CD4-positive, alpha-beta memory T cell (primary cell): ENCODE results near the gene ATP11C. TPM values are rescaled to one million over a fixed set of nuclear protein-coding genes. Genes with fewer than 3 reads are reported as not detected.
"Not testable (repeated sequence)": the region's sequence is repeated elsewhere in the genome, so short reads cannot be mapped to it uniquely, and the experiment has no call there.

Experiments used
- CTCF ChIA-PET: fragments of 350-600 bp; sonication (Branson Sonifier 250); formaldehyde crosslinking; loops from one replicate; lab custom pipeline; 2021; ENCODE audit warnings: inconsistent platforms; ENCODE audit not compliant: partially characterized antibody; lab: Charles Lee
- POLR2A ChIA-PET: fragments of 350-600 bp; sonication (Branson Sonifier 250); formaldehyde crosslinking; loops from one replicate; lab custom pipeline; 2021; ENCODE audit not compliant: partially characterized antibody; lab: Charles Lee
- DNase-seq, 5 donors: peaks; one replicate each; pipeline versions ENCODE4 v3.0.0 to v3.0.0-alpha.2; 2020 to 2022; ENCODE audit warnings: mixed read lengths in 1 of 5
- H3K27ac ChIP-seq: one replicate; pipeline ENCODE4 v1.7.0; 2013; ENCODE audit warnings: low read depth, low read length
- H3K27me3 ChIP-seq: 2 replicates; pipeline ENCODE4 v1.7.0; 2013; ENCODE audit warnings: mild to moderate bottlenecking, low read length, moderate library complexity; ENCODE audit not compliant: insufficient read depth
- H3K36me3 ChIP-seq: 2 replicates; pipeline ENCODE4 v1.7.0; 2013; ENCODE audit warnings: mild to moderate bottlenecking, low read length, moderate library complexity; ENCODE audit not compliant: insufficient read depth
- H3K4me1 ChIP-seq: 2 replicates; pipeline ENCODE4 v1.7.0; 2013; ENCODE audit warnings: mild to moderate bottlenecking, low read length, moderate library complexity; ENCODE audit not compliant: insufficient read depth
- H3K4me3 ChIP-seq, 2 donors: one replicate each; pipeline ENCODE4 v1.7.0; 2013; ENCODE audit warnings: low read length in 2 of 2, mild to moderate bottlenecking in 1 of 2
- H3K9me3 ChIP-seq, 2 donors: one replicate each; pipeline ENCODE4 v1.7.0; 2013; ENCODE audit warnings: low read length in 2 of 2, control low read depth in 1 of 2; ENCODE audit not compliant: control insufficient read depth in 1 of 2
- H3K27ac Mint-ChIP-seq, 7 donors: one replicate each; pipeline ENCODE4 v1.8.0; 2020 to 2021; ENCODE audit warnings: mixed read lengths in 7 of 7, mild to moderate bottlenecking in 6 of 7, inconsistent platforms in 3 of 7, moderate library complexity in 3 of 7
- H3K27me3 Mint-ChIP-seq, 2 donors: one replicate each; pipeline ENCODE4 v1.8.0; 2020 to 2021; ENCODE audit warnings: mixed read lengths in 2 of 2
- H3K36me3 Mint-ChIP-seq, 2 donors: one replicate each; pipeline ENCODE4 v1.8.0; 2020 to 2021; ENCODE audit warnings: mixed read lengths in 2 of 2, inconsistent platforms in 1 of 2, mild to moderate bottlenecking in 1 of 2
- H3K4me1 Mint-ChIP-seq, 4 donors: one replicate each; pipeline ENCODE4 v1.8.0; 2020 to 2021; ENCODE audit warnings: mixed read lengths in 4 of 4, mild to moderate bottlenecking in 1 of 4
- H3K4me3 Mint-ChIP-seq, 8 donors: one replicate each; pipeline ENCODE4 v1.8.0; 2020 to 2021; ENCODE audit warnings: mixed read lengths in 8 of 8, mild to moderate bottlenecking in 7 of 8, moderate library complexity in 6 of 8, inconsistent platforms in 3 of 8
- H3K9me3 Mint-ChIP-seq, 8 donors: one replicate each; pipeline ENCODE4 v1.8.0; 2020 to 2021; ENCODE audit warnings: mixed read lengths in 8 of 8, mild to moderate bottlenecking in 5 of 8, inconsistent platforms in 3 of 8, moderate library complexity in 1 of 8
- intact Hi-C: fragments of 100-400 bp; cut with micrococcal nuclease; formaldehyde crosslinking; loops from one replicate; pipeline ENCODE4 v1.15.1; 2023
- polyA plus RNA-seq, 2 donors: library from polyadenylated mRNA; unstranded; fragments of 300-500 nt; fragmentation: Illumina TruSeq; gene quantifications; one replicate each; pipeline ENCODE4 v1.2.3, GENCODE V29; 2021
- total RNA-seq, 2 experiments: library from RNA; stranded (reverse); gene quantifications; one replicate each; pipeline ENCODE4 v1.2.3, GENCODE V29; 2021

Gene ATP11C
- total and polyA plus RNA-seq, 4 experiments from 2014 or later, result 3.4 to 25.6 (median 14.9) TPM

GRCh38 chrX:139844884-139845283 lies 88.0 kb downstream of the ATP11C start:
- H3K9me3 Mint-ChIP-seq, result peaks cover 0 to 1% (median 0%) of the 10 kb centered on the region in 8 donors
- no peak overlapping the region for H3K4me3 ChIP-seq
- no peak overlapping the region for H3K27ac ChIP-seq
- H3K27ac Mint-ChIP-seq, result no peak overlapping the region
- ChIA-PET POLR2A (no interaction called here), CTCF (no interaction called here)
- no peak overlapping the region for H3K4me3 Mint-ChIP-seq
- H3K27me3 ChIP-seq, result no peaks in the 10 kb centered on the region
- H3K27me3 Mint-ChIP-seq, result no peaks in the 10 kb centered on the region
- H3K4me1 Mint-ChIP-seq, result peaks cover 0 to 4% (median 1%) of the 10 kb centered on the region in 4 donors
- intact Hi-C loops, result no loop called here
- no peak for DNase-seq
- peaks cover under 1 to 5% of the 10 kb centered on the region in 2 donors for H3K36me3 Mint-ChIP-seq
- H3K4me1 ChIP-seq, result no peaks in the 10 kb centered on the region
- H3K9me3 ChIP-seq, result no peaks in the 10 kb centered on the region
- H3K36me3 ChIP-seq, result no peaks in the 10 kb centered on the region

DNA sequence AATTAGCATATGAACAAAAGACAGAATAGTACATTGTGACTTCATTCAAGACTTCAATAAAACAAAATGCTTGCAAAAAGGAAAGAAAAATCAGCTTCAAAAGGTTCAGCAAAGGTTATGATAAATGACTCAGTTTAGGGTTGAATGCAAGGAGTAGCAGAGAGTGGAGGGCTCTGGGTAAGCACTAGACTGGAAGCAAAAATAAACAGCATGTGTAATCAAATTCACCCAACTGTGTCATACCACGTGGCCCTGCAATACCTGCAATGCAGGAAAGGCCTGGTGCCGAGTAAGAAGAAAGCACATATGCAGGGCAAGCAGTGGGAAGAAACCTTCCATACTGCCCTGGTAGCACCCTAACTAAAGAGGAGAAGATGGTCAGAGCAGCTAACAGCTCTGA lies 88.7 kb downstream of the ATP11C start:
- intact Hi-C loops, result no loop called here
- Histone ChIP-seq H3K9me3 (no peaks in the 10 kb centered on the region), H3K27me3 (no peaks in the 10 kb centered on the region), H3K4me3 (no peak overlapping the region), H3K27ac (no peak overlapping the region), H3K4me1 (no peaks in the 10 kb centered on the region), H3K36me3 (no peaks in the 10 kb centered on the region)
- Mint-ChIP-seq H3K27ac (peak overlapping the region in 1 of 7 donors; percentile 35), H3K27me3 (no peaks in the 10 kb centered on the region), H3K9me3 (peaks cover 0 to 6% (median 0%) of the 10 kb centered on the region in 8 donors), H3K36me3 (peaks cover 4 to 10% of the 10 kb centered on the region in 2 donors), H3K4me3 (no peak overlapping the region), H3K4me1 (peaks cover 0 to 4% (median 1%) of the 10 kb centered on the region in 4 donors)
- DNase-seq, result no peak
- ChIA-PET CTCF (no interaction called here), POLR2A (no interaction called here)

DNA sequence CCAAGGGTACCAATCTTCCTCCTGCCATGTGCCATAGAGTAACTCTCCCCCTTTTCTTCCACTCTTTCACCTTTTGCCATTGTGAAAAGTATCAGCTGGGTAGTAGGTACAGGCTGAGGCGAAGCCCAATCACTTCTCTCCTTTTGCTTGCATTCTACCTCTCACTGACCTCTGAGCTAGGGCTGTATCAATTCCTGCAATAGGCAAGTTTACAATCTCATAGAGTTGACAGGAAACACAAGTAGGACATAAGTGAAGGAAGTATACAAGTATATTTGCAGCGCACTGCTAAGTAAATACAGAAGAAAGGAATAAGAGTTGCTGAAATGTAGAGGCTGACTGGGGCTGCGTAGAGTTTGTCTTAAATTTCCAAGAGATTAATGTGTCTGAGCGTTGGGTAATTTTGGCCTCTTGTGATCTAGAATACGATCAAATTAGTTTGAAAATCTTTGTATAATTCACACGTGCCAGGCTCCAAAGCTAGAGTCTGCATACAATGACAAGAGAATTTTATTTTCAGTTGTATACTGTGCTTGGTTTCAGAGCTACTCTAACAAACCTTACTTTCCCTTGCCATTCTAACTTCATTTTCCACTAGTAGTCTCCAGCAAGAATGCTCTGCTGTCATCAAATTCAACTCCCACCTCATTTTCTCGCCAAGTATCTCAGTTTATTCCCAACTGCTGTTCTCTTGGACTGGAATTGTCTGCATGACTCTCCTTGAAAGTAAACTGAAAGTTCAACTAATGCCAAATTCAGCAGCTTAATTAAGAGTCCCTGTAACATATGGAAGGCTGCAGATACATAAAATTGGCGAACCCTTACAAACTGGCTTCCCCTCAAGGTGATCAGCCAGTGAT lies 90.3 kb downstream of the ATP11C start:
- H3K27ac Mint-ChIP-seq, result no peak overlapping the region
- Histone ChIP-seq H3K9me3 (no peaks in the 10 kb centered on the region), H3K36me3 (no peaks in the 10 kb centered on the region), H3K4me3 (no peak overlapping the region), H3K27me3 (no peaks in the 10 kb centered on the region), H3K27ac (no peak overlapping the region), H3K4me1 (no peaks in the 10 kb centered on the region)
- POLR2A ChIA-PET, result no interaction called here
- H3K4me3 Mint-ChIP-seq, result no peak overlapping the region
- CTCF ChIA-PET, result no interaction called here
- intact Hi-C loops, result no loop called here
- H3K4me1 Mint-ChIP-seq, result peaks cover 0 to 4% (median 1%) of the 10 kb centered on the region in 4 donors
- H3K36me3 Mint-ChIP-seq, result peaks cover 4 to 10% of the 10 kb centered on the region in 2 donors
- H3K9me3 Mint-ChIP-seq, result peaks cover 0 to 9% (median 3%) of the 10 kb centered on the region in 8 donors
- no peaks in the 10 kb centered on the region for H3K27me3 Mint-ChIP-seq
- DNase-seq, result no peak

- peak overlapping the region in 1 of 7 donors; percentile 13 for H3K27ac Mint-ChIP-seq
- H3K4me3 Mint-ChIP-seq, result not testable (repeated sequence)
Measured at GRCh38 chrX:139836335-139836734, 96.5 kb downstream of the ATP11C start.

GRCh38 chrX:139834879-139835278 lies 98.0 kb downstream of the ATP11C start:
- intact Hi-C loops, result no loop called here
- H3K36me3 ChIP-seq, result no peaks in the 10 kb centered on the region
- POLR2A ChIA-PET, result no interaction called here
- Mint-ChIP-seq H3K27ac (no peak overlapping the region), H3K9me3 (peaks cover 0 to 9% (median 3%) of the 10 kb centered on the region in 8 donors), H3K4me3 (no peak overlapping the region), H3K27me3 (no peaks in the 10 kb centered on the region), H3K4me1 (peaks cover 9 to 20% (median 13%) of the 10 kb centered on the region in 4 donors), H3K36me3 (peaks cover 3 to 8% of the 10 kb centered on the region in 2 donors)
- H3K27me3 ChIP-seq, result no peaks in the 10 kb centered on the region
- DNase-seq, result no peak
- H3K4me3 ChIP-seq, result no peak overlapping the region
- no peaks in the 10 kb centered on the region for H3K9me3 ChIP-seq
- H3K4me1 ChIP-seq, result peaks cover 9% of the 10 kb centered on the region
- CTCF ChIA-PET, result no interaction called here
- no peak overlapping the region for H3K27ac ChIP-seq

More at GRCh38 chrX:139836335-139836734, 96.5 kb downstream of the ATP11C start:
- H3K4me1 ChIP-seq, H3K4me3 ChIP-seq, POLR2A ChIA-PET, H3K27ac ChIP-seq, H3K36me3 Mint-ChIP-seq, DNase-seq, H3K27me3 ChIP-seq, H3K9me3 Mint-ChIP-seq, H3K36me3 ChIP-seq, H3K27me3 Mint-ChIP-seq, CTCF ChIA-PET, H3K9me3 ChIP-seq, intact Hi-C loops: not testable (repeated sequence)
- peaks cover 8 to 18% (median 12%) of the 10 kb centered on the region in 4 donors for H3K4me1 Mint-ChIP-seq

- H3K9me3 Mint-ChIP-seq, result no peaks in the 10 kb centered on the region
- Histone ChIP-seq H3K9me3 (no peaks in the 10 kb centered on the region), H3K4me3 (no peak overlapping the region), H3K36me3 (no peaks in the 10 kb centered on the region), H3K27me3 (no peaks in the 10 kb centered on the region), H3K4me1 (peaks cover 9% of the 10 kb centered on the region), H3K27ac (no peak overlapping the region)
- peaks cover 0 to 3% of the 10 kb centered on the region in 2 donors for H3K36me3 Mint-ChIP-seq
- POLR2A ChIA-PET, result no interaction called here
- no peak overlapping the region for H3K27ac Mint-ChIP-seq
- intact Hi-C loops, result no loop called here
- peaks cover 12 to 20% (median 15%) of the 10 kb centered on the region in 4 donors for H3K4me1 Mint-ChIP-seq
- CTCF ChIA-PET, result no interaction called here
- DNase-seq, result no peak
- no peaks in the 10 kb centered on the region for H3K27me3 Mint-ChIP-seq
- no peak overlapping the region for H3K4me3 Mint-ChIP-seq
Measured at GRCh38 chrX:139832718-139833309, 100.0 kb downstream of the ATP11C start.

- Mint-ChIP-seq H3K27me3 (no peaks in the 10 kb centered on the region), H3K27ac (peak overlapping the region in 3 of 7 donors; percentile 6 to 64 (median 18)), H3K36me3 (peaks cover 3% of the 10 kb centered on the region in 2 donors), H3K4me1 (peaks cover 14 to 20% (median 15%) of the 10 kb centered on the region in 4 donors), H3K9me3 (no peaks in the 10 kb centered on the region), H3K4me3 (peak overlapping the region in 2 of 8 donors; percentile 0 to 51)
- Histone ChIP-seq H3K27ac (no peak overlapping the region), H3K4me3 (no peak overlapping the region), H3K27me3 (no peaks in the 10 kb centered on the region), H3K36me3 (no peaks in the 10 kb centered on the region), H3K9me3 (no peaks in the 10 kb centered on the region), H3K4me1 (peaks cover 9% of the 10 kb centered on the region)
- DNase-seq, result no peak
- ChIA-PET POLR2A (interaction anchor here (1.0 kb wide), 1 partner anchor 101 kb away, joined by 3 read pairs; the partner anchor contains the start of gene ATP11C), CTCF (no interaction called here)
- intact Hi-C loops, result no loop called here
Measured at GRCh38 chrX:139831675-139832456, 101.0 kb downstream of the ATP11C start.
